WTC11 (cell line): ENCODE measurements around the gene AGTR2. TPM values are rescaled to one million over a fixed set of nuclear protein-coding genes. Genes with fewer than 3 reads are reported as not detected.

Experiments used
- ATAC-seq: fragments of 200-7000 bp; cut with Tn5 transposase; 2 replicates; pipeline ENCODE4 v1.10.0; 2021; ENCODE audit warnings: mild to moderate bottlenecking, moderate library complexity
- CTCF ChIA-PET: fragments of 300-600 bp; sonication (Branson Sonifier 250); formaldehyde crosslinking; loops from one replicate; lab custom pipeline; 2021; ENCODE audit warnings: antibody characterized with exemption; lab: Charles Lee
- POLR2A ChIA-PET: fragments of 350-600 bp; sonication (Branson Sonifier 250); formaldehyde crosslinking; loops from one replicate; lab custom pipeline; 2021; ENCODE audit warnings: antibody characterized with exemption; lab: Charles Lee
- DNase-seq: peaks from one replicate; pipeline ENCODE4 v3.0.0; 2021; ENCODE audit warnings: low spot score
- H3K27ac Mint-ChIP-seq: 2 replicates; pipeline ENCODE4 v1.8.0; 2021; ENCODE audit warnings: mixed read lengths
- H3K27me3 Mint-ChIP-seq: 2 replicates; pipeline ENCODE4 v1.8.0; 2021; ENCODE audit warnings: low read depth, mild to moderate bottlenecking, moderate library complexity, mixed read lengths
- H3K36me3 Mint-ChIP-seq: 2 replicates; pipeline ENCODE4 v1.8.0; 2021; ENCODE audit warnings: mixed read lengths
- H3K4me1 Mint-ChIP-seq: 2 replicates; pipeline ENCODE4 v1.8.0; 2022; ENCODE audit warnings: mixed read lengths
- H3K4me3 Mint-ChIP-seq: 2 replicates; pipeline ENCODE4 v1.8.0; 2021; ENCODE audit warnings: mild to moderate bottlenecking, moderate library complexity, mixed read lengths
- H3K9me3 Mint-ChIP-seq: 2 replicates; pipeline ENCODE4 v1.8.0; 2021; ENCODE audit warnings: mixed read lengths
- CBFB ChIP-seq: sonication (generic); formaldehyde crosslinking; IDR thresholded peaks from 2 replicates; pipeline ENCODE4 v1.8.1; 2022; ENCODE audit warnings: mild to moderate bottlenecking, low read depth, missing genetic modification reagents
- EMX1 ChIP-seq: fragments of 250-450 bp; sonication (Bioruptor Pico); IDR thresholded peaks from 2 replicates; pipeline ENCODE4 v1.8.0; 2021; ENCODE audit warnings: mild to moderate bottlenecking
- ETV6 ChIP-seq: sonication (generic); formaldehyde crosslinking; IDR thresholded peaks from 2 replicates; pipeline ENCODE4 v1.8.1; 2022; ENCODE audit warnings: mild to moderate bottlenecking, missing genetic modification reagents
- FOXJ3 ChIP-seq: sonication (generic); formaldehyde crosslinking; IDR thresholded peaks from 2 replicates; pipeline ENCODE4 v1.9.0; 2021; ENCODE audit warnings: missing genetic modification reagents, mild to moderate bottlenecking, borderline replicate concordance
- GABPB1 ChIP-seq: sonication (generic); formaldehyde crosslinking; IDR thresholded peaks from 2 replicates; pipeline ENCODE4 v1.8.1; 2023; ENCODE audit warnings: mild to moderate bottlenecking, missing genetic modification reagents
- JAZF1 ChIP-seq: fragments of 250-450 bp; sonication (Bioruptor Pico); IDR thresholded peaks from 2 replicates; pipeline ENCODE4 v1.9.0; 2021; ENCODE audit warnings: moderate library complexity, mild to moderate bottlenecking, inconsistent platforms
- NFATC4 ChIP-seq: fragments of 250-450 bp; sonication (Bioruptor Pico); IDR thresholded peaks from 2 replicates; pipeline ENCODE4 v1.9.0; 2021; ENCODE audit warnings: mild to moderate bottlenecking
- NFYB ChIP-seq: sonication (generic); formaldehyde crosslinking; conservative IDR thresholded peaks from 2 replicates; pipeline ENCODE4 v1.8.0; 2022; ENCODE audit warnings: low read depth, missing genetic modification reagents
- RORB ChIP-seq: fragments of 250-450 bp; sonication (Bioruptor Pico); IDR thresholded peaks from 2 replicates; pipeline ENCODE4 v1.9.0; 2021; ENCODE audit warnings: mild to moderate bottlenecking
- TEAD4 ChIP-seq: sonication (generic); formaldehyde crosslinking; IDR thresholded peaks from 2 replicates; pipeline ENCODE4 v1.8.0; 2022; ENCODE audit warnings: mild to moderate bottlenecking, missing genetic modification reagents
- ZBTB21 ChIP-seq: sonication (generic); formaldehyde crosslinking; IDR thresholded peaks from 2 replicates; pipeline ENCODE4 v1.8.1; 2023; ENCODE audit warnings: mild to moderate bottlenecking, missing genetic modification reagents, borderline replicate concordance
- ZNF219 ChIP-seq: sonication (generic); formaldehyde crosslinking; IDR thresholded peaks from 2 replicates; pipeline ENCODE4 v1.8.0; 2023; ENCODE audit warnings: missing genetic modification reagents, mild to moderate bottlenecking, borderline replicate concordance
- ZNF317 ChIP-seq: sonication (generic); formaldehyde crosslinking; IDR thresholded peaks from 2 replicates; pipeline ENCODE4 v1.8.1; 2023; ENCODE audit warnings: low read depth, mild to moderate bottlenecking, moderate library complexity, missing genetic modification reagents, borderline replicate concordance
- ZNF416 ChIP-seq: fragments of 250-450 bp; sonication (Bioruptor Pico); IDR thresholded peaks from 2 replicates; pipeline ENCODE4 v1.9.0; 2021; ENCODE audit warnings: mild to moderate bottlenecking, inconsistent platforms
- ZNF671 ChIP-seq: fragments of 250-450 bp; sonication (Bioruptor Pico); IDR thresholded peaks from 2 replicates; pipeline ENCODE4 v1.8.0; 2021; ENCODE audit warnings: mild to moderate bottlenecking
- total RNA-seq: library from RNA; stranded (reverse); gene quantifications from 3 replicates; pipeline ENCODE4 v1.2.3, GENCODE V29; 2021
- TF ChIP-seq, protein P1 (sequence below): sonication (generic); formaldehyde crosslinking; IDR thresholded peaks from 2 replicates; pipeline ENCODE4 v1.8.1; 2023; ENCODE audit warnings: mild to moderate bottlenecking, missing genetic modification reagents, borderline replicate concordance
- TF ChIP-seq, protein P2 (sequence below): sonication (generic); formaldehyde crosslinking; IDR thresholded peaks from 2 replicates; pipeline ENCODE4 v1.8.1; 2023; ENCODE audit warnings: mild to moderate bottlenecking, missing genetic modification reagents, moderate library complexity
- TF ChIP-seq, protein P3 (sequence below): sonication (generic); formaldehyde crosslinking; conservative IDR thresholded peaks from 2 replicates; pipeline ENCODE4 v1.8.1; 2023; ENCODE audit warnings: mild to moderate bottlenecking, low read depth, missing genetic modification reagents, moderate library complexity
- TF ChIP-seq, protein P4 (sequence below): fragments of 250-450 bp; sonication (Bioruptor Pico); conservative IDR thresholded peaks from 2 replicates; pipeline ENCODE4 v1.9.0; 2021; ENCODE audit warnings: mild to moderate bottlenecking
- TF ChIP-seq, protein P5 (sequence below): sonication (generic); formaldehyde crosslinking; IDR thresholded peaks from 2 replicates; pipeline ENCODE4 v1.8.1; 2022; ENCODE audit warnings: missing genetic modification reagents, borderline replicate concordance
- TF ChIP-seq, protein P6 (sequence below): fragments of 250-450 bp; sonication (Bioruptor Pico); IDR thresholded peaks from 2 replicates; pipeline ENCODE4 v1.9.0; 2021; ENCODE audit warnings: moderate library complexity, mild to moderate bottlenecking, inconsistent platforms, borderline replicate concordance

AGTR2 gene
- total RNA-seq, 1 experiment from 2014 or later = not detected

DNA sequence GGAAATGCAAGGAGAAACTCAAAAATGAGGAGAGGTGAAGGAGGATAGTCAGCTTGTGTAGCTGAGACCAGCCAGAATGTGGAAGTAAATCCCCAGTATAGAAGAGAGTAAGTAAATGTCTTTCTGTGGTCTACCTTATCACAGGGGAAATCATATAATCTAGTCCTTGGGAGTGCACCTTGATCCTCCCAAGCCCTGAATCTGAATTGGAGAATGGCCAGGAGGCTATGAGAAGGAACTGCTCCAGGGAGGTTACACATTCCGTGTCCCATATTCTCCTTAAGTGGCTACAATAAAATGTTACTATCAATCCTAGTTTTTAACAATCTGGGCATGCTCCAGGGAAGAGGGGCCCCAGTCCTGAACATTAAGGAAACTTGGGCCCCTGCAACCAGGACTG, 10.8 kb downstream of the AGTR2 start:
- H3K27ac Mint-ChIP-seq = no peak overlapping the region
- CTCF ChIA-PET = no interaction called here

DNA sequence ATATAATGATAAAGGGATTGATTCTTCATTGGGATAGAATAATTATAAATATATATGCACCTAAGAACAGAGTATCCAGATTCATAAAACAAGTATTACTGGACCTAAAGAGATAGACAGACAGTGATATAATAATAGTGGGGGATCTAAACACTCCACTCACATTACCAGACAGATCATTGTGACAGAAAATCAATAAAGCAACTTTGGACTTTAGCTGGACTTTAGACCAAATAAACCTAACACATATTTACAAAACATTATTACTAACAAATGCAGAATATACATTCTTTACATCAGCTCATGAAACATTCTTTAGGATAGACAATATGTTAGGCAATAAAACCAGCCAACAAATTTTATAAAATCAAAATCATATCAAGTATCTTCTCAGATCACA, 14.6 kb downstream of the AGTR2 start:
- DNase-seq = no peak
- Mint-ChIP-seq H3K4me1 (no peaks in the 10 kb centered on the region), H3K27ac (no peak overlapping the region), H3K27me3 (peaks cover 11% of the 10 kb centered on the region), H3K36me3 (peaks cover under 1% of the 10 kb centered on the region; the same call in 1 of the 2 replicates), H3K4me3 (no peak overlapping the region), H3K9me3 (peaks cover 28% of the 10 kb centered on the region)
- no peak for ATAC-seq
- ChIA-PET POLR2A (no interaction called here), CTCF (no interaction called here)
- TF ChIP-seq NFYB (CRISPR knock-in tag) (no peak), GABPB1 (CRISPR knock-in tag) (no peak), EMX1 (CRISPR knock-in tag) (no peak), FOXJ3 (CRISPR knock-in tag) (no peak), ZNF671 (no peak), ZBTB21 (no peak), TEAD4 (CRISPR knock-in tag) (no peak), CBFB (CRISPR knock-in tag) (no peak), ZNF317 (no peak), ZNF416 (CRISPR knock-in tag) (no peak)
- TF ChIP-seq, protein P1, sequence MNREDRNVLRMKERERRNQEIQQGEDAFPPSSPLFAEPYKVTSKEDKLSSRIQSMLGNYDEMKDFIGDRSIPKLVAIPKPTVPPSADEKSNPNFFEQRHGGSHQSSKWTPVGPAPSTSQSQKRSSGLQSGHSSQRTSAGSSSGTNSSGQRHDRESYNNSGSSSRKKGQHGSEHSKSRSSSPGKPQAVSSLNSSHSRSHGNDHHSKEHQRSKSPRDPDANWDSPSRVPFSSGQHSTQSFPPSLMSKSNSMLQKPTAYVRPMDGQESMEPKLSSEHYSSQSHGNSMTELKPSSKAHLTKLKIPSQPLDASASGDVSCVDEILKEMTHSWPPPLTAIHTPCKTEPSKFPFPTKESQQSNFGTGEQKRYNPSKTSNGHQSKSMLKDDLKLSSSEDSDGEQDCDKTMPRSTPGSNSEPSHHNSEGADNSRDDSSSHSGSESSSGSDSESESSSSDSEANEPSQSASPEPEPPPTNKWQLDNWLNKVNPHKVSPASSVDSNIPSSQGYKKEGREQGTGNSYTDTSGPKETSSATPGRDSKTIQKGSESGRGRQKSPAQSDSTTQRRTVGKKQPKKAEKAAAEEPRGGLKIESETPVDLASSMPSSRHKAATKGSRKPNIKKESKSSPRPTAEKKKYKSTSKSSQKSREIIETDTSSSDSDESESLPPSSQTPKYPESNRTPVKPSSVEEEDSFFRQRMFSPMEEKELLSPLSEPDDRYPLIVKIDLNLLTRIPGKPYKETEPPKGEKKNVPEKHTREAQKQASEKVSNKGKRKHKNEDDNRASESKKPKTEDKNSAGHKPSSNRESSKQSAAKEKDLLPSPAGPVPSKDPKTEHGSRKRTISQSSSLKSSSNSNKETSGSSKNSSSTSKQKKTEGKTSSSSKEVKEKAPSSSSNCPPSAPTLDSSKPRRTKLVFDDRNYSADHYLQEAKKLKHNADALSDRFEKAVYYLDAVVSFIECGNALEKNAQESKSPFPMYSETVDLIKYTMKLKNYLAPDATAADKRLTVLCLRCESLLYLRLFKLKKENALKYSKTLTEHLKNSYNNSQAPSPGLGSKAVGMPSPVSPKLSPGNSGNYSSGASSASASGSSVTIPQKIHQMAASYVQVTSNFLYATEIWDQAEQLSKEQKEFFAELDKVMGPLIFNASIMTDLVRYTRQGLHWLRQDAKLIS = no peak
- TF ChIP-seq, protein P2, sequence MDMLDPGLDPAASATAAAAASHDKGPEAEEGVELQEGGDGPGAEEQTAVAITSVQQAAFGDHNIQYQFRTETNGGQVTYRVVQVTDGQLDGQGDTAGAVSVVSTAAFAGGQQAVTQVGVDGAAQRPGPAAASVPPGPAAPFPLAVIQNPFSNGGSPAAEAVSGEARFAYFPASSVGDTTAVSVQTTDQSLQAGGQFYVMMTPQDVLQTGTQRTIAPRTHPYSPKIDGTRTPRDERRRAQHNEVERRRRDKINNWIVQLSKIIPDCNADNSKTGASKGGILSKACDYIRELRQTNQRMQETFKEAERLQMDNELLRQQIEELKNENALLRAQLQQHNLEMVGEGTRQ (CRISPR knock-in tag) = no peak

More for the DNA sequence above, 10.8 kb downstream of the AGTR2 start:
- Mint-ChIP-seq H3K36me3 (no peaks in the 10 kb centered on the region), H3K4me3 (no peak overlapping the region), H3K9me3 (peaks cover 10% of the 10 kb centered on the region), H3K4me1 (no peaks in the 10 kb centered on the region), H3K27me3 (peaks cover 5% of the 10 kb centered on the region; the same call in 1 of the 2 replicates)
- DNase-seq (no peak), ATAC-seq (no peak)
- POLR2A ChIA-PET = no interaction called here
- TF ChIP-seq ETV6 = no peak
- no peak for TF ChIP-seq RORB (CRISPR knock-in tag)
- TF ChIP-seq, protein P3, sequence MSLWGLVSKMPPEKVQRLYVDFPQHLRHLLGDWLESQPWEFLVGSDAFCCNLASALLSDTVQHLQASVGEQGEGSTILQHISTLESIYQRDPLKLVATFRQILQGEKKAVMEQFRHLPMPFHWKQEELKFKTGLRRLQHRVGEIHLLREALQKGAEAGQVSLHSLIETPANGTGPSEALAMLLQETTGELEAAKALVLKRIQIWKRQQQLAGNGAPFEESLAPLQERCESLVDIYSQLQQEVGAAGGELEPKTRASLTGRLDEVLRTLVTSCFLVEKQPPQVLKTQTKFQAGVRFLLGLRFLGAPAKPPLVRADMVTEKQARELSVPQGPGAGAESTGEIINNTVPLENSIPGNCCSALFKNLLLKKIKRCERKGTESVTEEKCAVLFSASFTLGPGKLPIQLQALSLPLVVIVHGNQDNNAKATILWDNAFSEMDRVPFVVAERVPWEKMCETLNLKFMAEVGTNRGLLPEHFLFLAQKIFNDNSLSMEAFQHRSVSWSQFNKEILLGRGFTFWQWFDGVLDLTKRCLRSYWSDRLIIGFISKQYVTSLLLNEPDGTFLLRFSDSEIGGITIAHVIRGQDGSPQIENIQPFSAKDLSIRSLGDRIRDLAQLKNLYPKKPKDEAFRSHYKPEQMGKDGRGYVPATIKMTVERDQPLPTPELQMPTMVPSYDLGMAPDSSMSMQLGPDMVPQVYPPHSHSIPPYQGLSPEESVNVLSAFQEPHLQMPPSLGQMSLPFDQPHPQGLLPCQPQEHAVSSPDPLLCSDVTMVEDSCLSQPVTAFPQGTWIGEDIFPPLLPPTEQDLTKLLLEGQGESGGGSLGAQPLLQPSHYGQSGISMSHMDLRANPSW (CRISPR knock-in tag) = no peak

DNA sequence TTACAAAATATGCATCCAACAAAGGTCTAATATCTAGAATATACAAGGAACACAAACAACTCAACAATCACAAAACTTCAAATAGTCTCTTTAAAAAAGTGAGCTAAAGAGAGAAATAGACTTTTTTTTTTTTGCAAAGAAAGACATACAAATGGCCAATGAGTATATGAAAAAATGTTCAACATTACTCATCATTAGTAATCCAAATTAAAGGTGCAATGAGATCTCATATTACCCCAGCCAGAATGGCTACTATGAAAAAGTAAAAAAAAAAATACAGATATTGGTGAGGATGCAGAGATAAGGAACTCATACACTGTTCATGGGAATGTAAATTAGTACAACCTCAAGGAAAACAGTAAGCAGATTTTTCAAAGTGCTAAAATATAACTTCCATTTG, 24.1 kb downstream of the AGTR2 start:
- Mint-ChIP-seq H3K36me3 (peaks cover 3% of the 10 kb centered on the region; the same call in 1 of the 2 replicates), H3K27ac (no peak overlapping the region), H3K9me3 (peaks cover 7% of the 10 kb centered on the region), H3K27me3 (no peaks in the 10 kb centered on the region), H3K4me1 (no peaks in the 10 kb centered on the region), H3K4me3 (no peak overlapping the region)
- no peak for DNase-seq
- ChIA-PET POLR2A (no interaction called here), CTCF (no interaction called here)
- ATAC-seq = no peak
- no peak for TF ChIP-seq NFATC4 (CRISPR knock-in tag)
- TF ChIP-seq EMX1 (CRISPR knock-in tag) = no peak
- TF ChIP-seq, protein P4, sequence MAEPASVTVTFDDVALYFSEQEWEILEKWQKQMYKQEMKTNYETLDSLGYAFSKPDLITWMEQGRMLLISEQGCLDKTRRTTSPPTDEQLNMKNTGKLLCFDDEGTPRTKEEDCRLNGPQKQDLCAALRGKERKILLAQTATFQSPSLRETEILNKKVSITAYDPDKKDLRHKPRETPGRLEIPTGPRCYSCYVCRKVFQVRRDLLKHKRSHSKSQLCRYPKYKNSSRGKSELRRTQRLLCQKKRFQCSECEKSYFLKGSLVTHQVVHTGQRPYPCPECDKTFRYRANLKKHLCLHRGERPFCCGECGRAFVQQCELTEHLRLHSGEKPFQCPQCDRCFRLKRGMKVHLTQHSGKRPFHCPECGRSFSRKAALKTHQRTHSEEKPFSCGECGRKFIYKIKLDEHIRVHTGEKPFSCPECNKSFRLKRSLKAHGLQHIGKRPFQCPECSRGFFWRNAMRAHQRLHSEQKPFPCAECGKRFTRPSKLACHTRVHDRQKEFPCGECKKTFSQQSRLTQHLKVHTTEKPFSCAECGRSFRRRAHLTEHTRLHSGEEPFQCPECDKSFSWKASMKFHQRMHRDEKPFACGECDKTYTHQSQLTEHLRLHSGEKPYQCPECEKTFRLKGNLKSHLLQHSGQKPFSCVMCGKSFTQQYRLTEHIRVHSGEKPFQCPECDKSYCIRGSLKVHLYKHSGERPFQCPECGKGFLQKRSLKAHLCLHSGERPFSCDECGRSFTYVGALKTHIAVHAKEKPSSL (CRISPR knock-in tag) = no peak
- TF ChIP-seq JAZF1 (CRISPR knock-in tag) = no peak
- TF ChIP-seq ZNF219 (CRISPR knock-in tag) = no peak
- TF ChIP-seq, protein P5, sequence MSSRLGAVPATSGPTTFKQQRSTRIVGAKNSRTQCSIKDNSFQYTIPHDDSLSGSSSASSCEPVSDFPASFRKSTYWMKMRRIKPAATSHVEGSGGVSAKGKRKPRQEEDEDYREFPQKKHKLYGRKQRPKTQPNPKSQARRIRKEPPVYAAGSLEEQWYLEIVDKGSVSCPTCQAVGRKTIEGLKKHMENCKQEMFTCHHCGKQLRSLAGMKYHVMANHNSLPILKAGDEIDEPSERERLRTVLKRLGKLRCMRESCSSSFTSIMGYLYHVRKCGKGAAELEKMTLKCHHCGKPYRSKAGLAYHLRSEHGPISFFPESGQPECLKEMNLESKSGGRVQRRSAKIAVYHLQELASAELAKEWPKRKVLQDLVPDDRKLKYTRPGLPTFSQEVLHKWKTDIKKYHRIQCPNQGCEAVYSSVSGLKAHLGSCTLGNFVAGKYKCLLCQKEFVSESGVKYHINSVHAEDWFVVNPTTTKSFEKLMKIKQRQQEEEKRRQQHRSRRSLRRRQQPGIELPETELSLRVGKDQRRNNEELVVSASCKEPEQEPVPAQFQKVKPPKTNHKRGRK (CRISPR knock-in tag) = no peak
- TF ChIP-seq, protein P6, sequence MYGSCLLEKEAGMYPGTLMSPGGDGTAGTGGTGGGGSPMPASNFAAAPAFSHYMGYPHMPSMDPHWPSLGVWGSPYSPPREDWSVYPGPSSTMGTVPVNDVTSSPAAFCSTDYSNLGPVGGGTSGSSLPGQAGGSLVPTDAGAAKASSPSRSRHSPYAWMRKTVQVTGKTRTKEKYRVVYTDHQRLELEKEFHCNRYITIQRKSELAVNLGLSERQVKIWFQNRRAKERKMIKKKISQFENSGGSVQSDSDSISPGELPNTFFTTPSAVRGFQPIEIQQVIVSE (CRISPR knock-in tag) = no peak
